GM18507 (cell line): ENCODE results near the gene GALNT2.

Experiments
- DNase-seq: peaks from one replicate; pipeline ENCODE4 v3.0.0; 2011; ENCODE audit warnings: low read depth; ENCODE audit not compliant: insufficient read length; ENCODE audit errors: extremely low spot score
- FAIRE-seq: peaks from 2 replicates; lab custom pipeline; 2011; peaks lifted over from hg19 to GRCh38; lab: Jason Lieb, UNC

GALNT2 gene

GRCh38 chr1:230292689-230293389 is 225.8 kb downstream of the GALNT2 start:
- DNase-seq (no peak), FAIRE-seq (no peak)

- no peak for FAIRE-seq
Measured at GRCh38 chr1:230293390-230293700, 226.3 kb downstream of the GALNT2 start.

GRCh38 chr1:230295367-230295766 is 228.3 kb downstream of the GALNT2 start:
- FAIRE-seq (no peak), DNase-seq (no peak)

More at GRCh38 chr1:230293390-230293700, 226.3 kb downstream of the GALNT2 start:
- DNase-seq = no peak

- FAIRE-seq = no peak
- DNase-seq = no peak
Measured at GRCh38 chr1:230299191-230300006, 232.4 kb downstream of the GALNT2 start.

GRCh38 chr1:230300322-230301301 is 233.6 kb downstream of the GALNT2 start:
- DNase-seq (no peak), FAIRE-seq (no peak)

- DNase-seq (no peak), FAIRE-seq (no peak)
Measured at GRCh38 chr1:230301322-230301721, 234.3 kb downstream of the GALNT2 start.

GRCh38 chr1:230301822-230302221 is 234.8 kb downstream of the GALNT2 start:
- FAIRE-seq (no peak), DNase-seq (no peak)

GRCh38 chr1:230303069-230303468 is 236.0 kb downstream of the GALNT2 start:
- DNase-seq = no peak
- FAIRE-seq = no peak

GRCh38 chr1:230303822-230304221 is 236.8 kb downstream of the GALNT2 start:
- DNase-seq (no peak), FAIRE-seq (no peak)

GRCh38 chr1:230306169-230306568 is 239.1 kb downstream of the GALNT2 start:
- peak; percentile 36 for DNase-seq
- peak; percentile 73 for FAIRE-seq

- peak; percentile 48 for FAIRE-seq
- no peak for DNase-seq
Measured at GRCh38 chr1:230307213-230307612, 240.2 kb downstream of the GALNT2 start.

- DNase-seq (no peak), FAIRE-seq (no peak)
Measured at GRCh38 chr1:230308039-230308438, 241.0 kb downstream of the GALNT2 start.

GRCh38 chr1:230308821-230309220 is 241.8 kb downstream of the GALNT2 start:
- DNase-seq (no peak), FAIRE-seq (no peak)

GRCh38 chr1:230309646-230310177 is 242.7 kb downstream of the GALNT2 start:
- FAIRE-seq (no peak), DNase-seq (no peak)

- DNase-seq (peak; percentile 61), FAIRE-seq (peak; percentile 90)
Measured at GRCh38 chr1:230310381-230311163, 243.5 kb downstream of the GALNT2 start.

- no peak for FAIRE-seq
- no peak for DNase-seq
Measured at GRCh38 chr1:230312676-230313075, 245.6 kb downstream of the GALNT2 start.

GRCh38 chr1:230313453-230314141 is 246.6 kb downstream of the GALNT2 start:
- no peak for DNase-seq
- no peak for FAIRE-seq

GRCh38 chr1:230314142-230314470 is 247.1 kb downstream of the GALNT2 start:
- DNase-seq = no peak
- no peak for FAIRE-seq
